Activated CD8-positive, alpha-beta memory T cell treated with anti-CD3 and anti-CD28 coated beads, Interleukin-2, amount 50 U/mL, for 1 hour (primary cell): ENCODE data around the gene TNS3.

Experiments used
- DNase-seq: peaks from one replicate; pipeline ENCODE4 v3.0.0-alpha.2; 2020; ENCODE audit errors: extremely low read depth

The TNS3 gene

GRCh38 chr7:47349401-47349800 is 232.5 kb downstream of the TNS3 start:
- DNase-seq, result no peak

- no peak for DNase-seq
Observed at GRCh38 chr7:47347816-47348385, 234.0 kb downstream of the TNS3 start.

GRCh38 chr7:47347346-47347745 is 234.6 kb downstream of the TNS3 start:
- no peak for DNase-seq

- DNase-seq, result no peak
Observed at GRCh38 chr7:47346377-47346914, 235.5 kb downstream of the TNS3 start.

- no peak for DNase-seq
Observed at GRCh38 chr7:47345857-47346298, 236.0 kb downstream of the TNS3 start.

GRCh38 chr7:47344171-47344955 is 237.5 kb downstream of the TNS3 start:
- no peak for DNase-seq

GRCh38 chr7:47343061-47343455 is 238.9 kb downstream of the TNS3 start:
- no peak for DNase-seq

- DNase-seq, result no peak
Observed at GRCh38 chr7:47342296-47343060, 239.4 kb downstream of the TNS3 start.

GRCh38 chr7:47340517-47340916 is 241.4 kb downstream of the TNS3 start:
- no peak for DNase-seq

GRCh38 chr7:47338026-47338425 is 243.9 kb downstream of the TNS3 start:
- DNase-seq, result no peak

- DNase-seq, result no peak
Observed at GRCh38 chr7:47337531-47337930, 244.4 kb downstream of the TNS3 start.

- DNase-seq, result no peak
Observed at GRCh38 chr7:47336472-47337425, 245.2 kb downstream of the TNS3 start.

- no peak for DNase-seq
Observed at GRCh38 chr7:47335557-47336471, 246.1 kb downstream of the TNS3 start.

- no peak for DNase-seq
Observed at GRCh38 chr7:47335071-47335470, 246.8 kb downstream of the TNS3 start.

GRCh38 chr7:47333959-47334358 is 248.0 kb downstream of the TNS3 start:
- no peak for DNase-seq

- DNase-seq, result no peak
Observed at GRCh38 chr7:47333554-47333887, 248.4 kb downstream of the TNS3 start.

- DNase-seq, result no peak
Observed at GRCh38 chr7:47332681-47333553, 249.0 kb downstream of the TNS3 start.

GRCh38 chr7:47332213-47332612 is 249.7 kb downstream of the TNS3 start:
- DNase-seq, result no peak

GRCh38 chr7:47331179-47331565 is 250.7 kb downstream of the TNS3 start:
- no peak for DNase-seq
